ENCODE measurements around the gene MYADML2.
"Not testable (repeated sequence)": the region's sequence is repeated elsewhere in the genome, so short reads cannot be mapped to it uniquely, and the experiment has no call there.

Gene MYADML2

GRCh38 chr17:81987161-81987770 is 40.2 kb upstream of the MYADML2 start:
- no peaks in the 10 kb centered on the region for H3K9me3 ChIP-seq
- no peak overlapping the region for H3K27ac ChIP-seq
- H3K4me3 ChIP-seq (ENCODE audit: low read depth in 1 of 2, low read length in 1 of 2), result no peak overlapping the region
- TF ChIP-seq CTCF (IDR thresholded peaks at IDR 0.05), result no peak
- H3K36me3 ChIP-seq, result peaks cover 34% of the 10 kb centered on the region
- no peaks in the 10 kb centered on the region for H3K27me3 ChIP-seq
- H3K4me1 ChIP-seq (ENCODE audit: control insufficient read depth in 1 of 2, insufficient read depth in 1 of 2, low read depth in 1 of 2, low read length in 1 of 2), result no peaks in the 10 kb centered on the region

GRCh38 chr17:81986606-81987005 is 39.6 kb upstream of the MYADML2 start:
- no peaks in the 10 kb centered on the region for H3K9me3 ChIP-seq
- no peaks in the 10 kb centered on the region for H3K4me1 ChIP-seq (ENCODE audit: control insufficient read depth in 1 of 2, insufficient read depth in 1 of 2, low read depth in 1 of 2, low read length in 1 of 2)
- H3K27me3 ChIP-seq, result no peaks in the 10 kb centered on the region
- no peak overlapping the region for H3K4me3 ChIP-seq (ENCODE audit: low read depth in 1 of 2, low read length in 1 of 2)
- no peak overlapping the region for H3K27ac ChIP-seq
- TF ChIP-seq CTCF (IDR thresholded peaks at IDR 0.05), result no peak
- H3K36me3 ChIP-seq, result peaks cover 34% of the 10 kb centered on the region

- Histone ChIP-seq H3K4me1 (ENCODE audit: control insufficient read depth in 1 of 2, insufficient read depth in 1 of 2, low read depth in 1 of 2, low read length in 1 of 2) (peaks cover 4 to 6% of the 10 kb centered on the region in 2 experiments), H3K36me3 (peaks cover 34% of the 10 kb centered on the region), H3K4me3 (ENCODE audit: low read depth in 1 of 2, low read length in 1 of 2) (no peak overlapping the region), H3K27ac (no peak overlapping the region), H3K27me3 (no peaks in the 10 kb centered on the region), H3K9me3 (no peaks in the 10 kb centered on the region)
- TF ChIP-seq CTCF (IDR thresholded peaks at IDR 0.05), result no peak
These were observed 37.9 kb upstream of the MYADML2 start for GRCh38 chr17:81984773-81985410.

- TF ChIP-seq CTCF (IDR thresholded peaks at IDR 0.05), result no peak
- no peaks in the 10 kb centered on the region for H3K9me3 ChIP-seq
- peaks cover 34% of the 10 kb centered on the region for H3K36me3 ChIP-seq
These were observed 36.8 kb upstream of the MYADML2 start for GRCh38 chr17:81983639-81984373.

GRCh38 chr17:81983011-81983638 is 36.1 kb upstream of the MYADML2 start:
- Histone ChIP-seq H3K4me1 (ENCODE audit: control insufficient read depth in 1 of 2, insufficient read depth in 1 of 2, low read depth in 1 of 2, low read length in 1 of 2) (peaks cover 8 to 11% of the 10 kb centered on the region in 2 experiments), H3K27me3 (no peaks in the 10 kb centered on the region), H3K4me3 (ENCODE audit: low read depth in 1 of 2, low read length in 1 of 2) (no peak overlapping the region), H3K9me3 (no peaks in the 10 kb centered on the region), H3K36me3 (peaks cover 34% of the 10 kb centered on the region), H3K27ac (no peak overlapping the region)
- no peak for TF ChIP-seq CTCF (IDR thresholded peaks at IDR 0.05)

More at GRCh38 chr17:81983639-81984373, 36.8 kb upstream of the MYADML2 start:
- Histone ChIP-seq H3K27me3 (no peaks in the 10 kb centered on the region), H3K4me3 (ENCODE audit: low read depth in 1 of 2, low read length in 1 of 2) (no peak overlapping the region), H3K4me1 (ENCODE audit: control insufficient read depth in 1 of 2, insufficient read depth in 1 of 2, low read depth in 1 of 2, low read length in 1 of 2) (peaks cover 4 to 6% of the 10 kb centered on the region in 2 experiments), H3K27ac (no peak overlapping the region)

- H3K36me3 ChIP-seq, result peaks cover 25% of the 10 kb centered on the region
- peaks cover 20 to 22% of the 10 kb centered on the region in 2 experiments for H3K4me1 ChIP-seq (ENCODE audit: control insufficient read depth in 1 of 2, insufficient read depth in 1 of 2, low read depth in 1 of 2, low read length in 1 of 2)
- H3K4me3 ChIP-seq (ENCODE audit: low read depth in 1 of 2, low read length in 1 of 2); H3K27me3 ChIP-seq; H3K27ac ChIP-seq; H3K9me3 ChIP-seq: not testable (repeated sequence)
These were observed 34.5 kb upstream of the MYADML2 start for GRCh38 chr17:81981511-81981910.
